Mucosa of stomach (tissue), 1 donor: ENCODE data around the gene TRAF2.

Experiments
- H3K27me3 ChIP-seq: one replicate; pipeline ENCODE4 v1.7.0; 2013; ENCODE audit warnings: mild to moderate bottlenecking, low read length; ENCODE audit not compliant: control insufficient read depth, insufficient read depth
- H3K36me3 ChIP-seq: one replicate; pipeline ENCODE4 v1.7.0; 2013; ENCODE audit warnings: low read length; ENCODE audit not compliant: control insufficient read depth, insufficient read depth
- H3K4me1 ChIP-seq: one replicate; pipeline ENCODE4 v1.7.0; 2013; ENCODE audit warnings: mild to moderate bottlenecking, low read length; ENCODE audit not compliant: control insufficient read depth, insufficient read depth
- H3K4me3 ChIP-seq: one replicate; pipeline ENCODE4 v1.7.0; 2013; ENCODE audit warnings: low read length
- H3K9ac ChIP-seq: one replicate; pipeline ENCODE4 v1.7.0; 2013; ENCODE audit warnings: mild to moderate bottlenecking, low read length, moderate library complexity
- H3K9me3 ChIP-seq: one replicate; pipeline ENCODE4 v1.7.0; 2013; ENCODE audit warnings: mild to moderate bottlenecking, low read length, moderate library complexity; ENCODE audit not compliant: control insufficient read depth
- donor health status: Pancreatic carcinoma.

Gene TRAF2

DNA sequence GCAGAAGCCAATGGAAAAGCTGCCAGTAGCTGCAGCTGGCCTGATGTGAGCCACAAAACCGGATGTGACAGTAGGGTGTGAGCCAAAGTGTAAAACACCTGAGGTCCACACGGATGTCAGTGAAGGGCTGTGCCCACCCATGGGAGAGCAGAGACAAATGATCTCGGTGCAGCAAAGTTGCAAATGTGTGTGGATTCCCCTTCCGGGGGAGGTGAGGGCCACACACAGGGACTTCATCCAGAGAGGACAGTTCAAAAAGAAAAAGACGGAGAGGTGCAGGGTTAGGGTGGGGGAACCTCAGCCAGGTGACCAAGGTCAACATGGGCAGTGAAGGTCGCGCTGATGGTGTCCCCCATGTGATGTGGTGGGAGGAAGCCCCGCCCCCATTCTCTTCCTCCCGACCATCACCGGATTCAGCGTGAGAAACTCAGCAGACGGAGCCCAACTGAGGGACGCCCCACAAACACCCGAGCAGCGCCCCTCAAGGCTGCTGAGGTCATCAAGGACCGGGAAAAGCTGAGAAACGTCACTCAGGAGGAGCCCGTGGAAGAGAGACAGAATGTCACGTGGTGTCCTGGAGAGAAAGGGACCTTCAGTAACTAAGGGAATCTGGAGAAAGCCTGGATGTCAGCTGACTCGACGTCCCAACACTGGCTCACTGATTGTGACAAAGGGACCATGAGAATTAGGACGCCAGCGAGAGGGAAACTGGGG is 79.6 kb downstream of the TRAF2 start:
- peaks cover 11% of the 10 kb centered on the region for H3K27me3 ChIP-seq
- H3K36me3 ChIP-seq: no peaks in the 10 kb centered on the region
- no peak overlapping the region for H3K4me3 ChIP-seq
- H3K4me1 ChIP-seq: peaks cover 11% of the 10 kb centered on the region
- H3K9ac ChIP-seq: no peak overlapping the region
- H3K9me3 ChIP-seq: no peaks in the 10 kb centered on the region

DNA sequence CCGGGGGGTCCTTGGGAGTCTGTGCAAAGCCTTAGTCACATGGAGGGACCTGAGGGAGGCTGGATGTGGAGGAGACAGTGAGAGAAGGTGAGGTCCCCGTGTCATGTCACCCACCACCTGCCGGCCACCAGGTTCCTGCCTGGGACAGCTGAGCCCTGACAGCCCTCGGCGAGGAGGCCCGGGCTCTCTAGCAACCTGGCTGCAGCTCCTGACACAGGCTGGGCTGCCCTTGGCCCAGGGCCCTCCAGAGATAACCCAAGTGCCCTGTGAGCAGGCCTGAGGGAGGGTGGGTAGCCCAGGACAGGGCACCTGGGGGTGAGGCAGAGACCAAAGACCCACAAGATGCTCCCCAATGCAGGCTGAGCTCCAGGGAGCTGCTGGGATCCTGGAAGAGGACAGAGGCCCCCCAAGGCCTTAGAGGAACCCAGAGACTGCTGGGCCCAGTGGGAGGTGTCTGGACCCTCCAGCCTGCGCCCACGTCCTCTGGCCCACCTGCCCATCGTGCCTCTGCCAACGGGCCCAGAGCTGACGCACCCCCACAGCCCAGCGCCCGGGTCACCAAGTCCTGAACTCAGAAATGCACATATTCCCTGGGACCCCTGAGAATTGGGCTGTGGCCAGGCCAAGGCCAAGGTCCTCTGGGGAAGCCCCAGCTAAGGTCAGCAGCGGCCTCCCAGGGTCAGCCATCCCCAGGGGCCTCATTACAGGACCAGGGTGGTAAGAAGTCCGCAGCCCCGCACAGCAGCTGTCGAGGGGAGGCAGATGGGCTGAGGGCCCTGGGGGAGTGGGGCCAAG is 82.2 kb downstream of the TRAF2 start:
- H3K9ac ChIP-seq: no peak overlapping the region
- peaks cover 11% of the 10 kb centered on the region for H3K4me1 ChIP-seq
- no peaks in the 10 kb centered on the region for H3K36me3 ChIP-seq
- H3K9me3 ChIP-seq: no peaks in the 10 kb centered on the region
- H3K4me3 ChIP-seq: no peak overlapping the region
- H3K27me3 ChIP-seq: peaks cover 11% of the 10 kb centered on the region

DNA sequence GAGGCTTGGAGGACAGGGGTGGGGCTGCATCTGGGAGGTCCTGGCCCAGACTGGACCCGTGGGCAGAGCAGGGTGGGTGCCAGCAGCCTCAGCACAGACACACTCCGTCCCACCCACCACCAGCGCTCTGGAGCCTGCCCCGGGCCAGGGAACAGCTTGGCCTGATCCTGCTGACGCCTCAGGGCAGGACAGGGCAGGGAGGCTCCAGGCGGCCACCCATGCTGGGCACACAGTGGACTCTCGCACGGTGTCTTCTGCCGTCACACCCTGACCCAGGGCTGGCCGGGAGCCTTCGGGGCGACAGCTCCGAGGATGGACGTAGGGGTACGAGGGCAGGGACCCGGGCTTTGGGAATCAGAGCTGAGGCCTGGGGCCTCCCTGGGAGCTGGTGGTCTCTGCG is 82.8 kb downstream of the TRAF2 start:
- H3K27me3 ChIP-seq: peaks cover 11% of the 10 kb centered on the region
- H3K36me3 ChIP-seq: no peaks in the 10 kb centered on the region
- peaks cover 8% of the 10 kb centered on the region for H3K4me1 ChIP-seq
- H3K9ac ChIP-seq: no peak overlapping the region
- H3K9me3 ChIP-seq: no peaks in the 10 kb centered on the region
- H3K4me3 ChIP-seq: no peak overlapping the region

DNA sequence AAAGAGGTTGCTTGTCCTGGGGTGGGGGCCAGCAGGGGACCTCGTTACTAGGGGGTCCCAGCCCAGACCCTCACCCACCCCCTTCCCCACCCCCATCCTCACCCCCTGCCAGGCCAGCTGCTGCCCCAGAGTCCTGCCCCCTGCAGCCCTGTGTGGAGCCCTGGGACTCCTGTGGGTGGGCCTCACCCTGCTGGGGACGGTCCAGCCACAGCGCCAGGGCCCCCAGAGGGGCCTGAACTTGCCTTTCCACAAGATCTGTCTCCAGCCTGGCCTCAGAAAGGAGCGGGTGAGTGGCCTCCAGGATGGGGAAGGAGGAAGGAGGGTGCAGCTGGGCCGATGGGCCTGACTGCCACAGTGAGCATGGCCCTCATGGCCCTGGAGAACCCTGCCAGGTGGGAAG is 83.5 kb downstream of the TRAF2 start:
- Histone ChIP-seq H3K4me1 (peaks cover 2% of the 10 kb centered on the region), H3K9ac (no peak overlapping the region), H3K27me3 (peaks cover 11% of the 10 kb centered on the region), H3K4me3 (no peak overlapping the region), H3K9me3 (no peaks in the 10 kb centered on the region), H3K36me3 (no peaks in the 10 kb centered on the region)

DNA sequence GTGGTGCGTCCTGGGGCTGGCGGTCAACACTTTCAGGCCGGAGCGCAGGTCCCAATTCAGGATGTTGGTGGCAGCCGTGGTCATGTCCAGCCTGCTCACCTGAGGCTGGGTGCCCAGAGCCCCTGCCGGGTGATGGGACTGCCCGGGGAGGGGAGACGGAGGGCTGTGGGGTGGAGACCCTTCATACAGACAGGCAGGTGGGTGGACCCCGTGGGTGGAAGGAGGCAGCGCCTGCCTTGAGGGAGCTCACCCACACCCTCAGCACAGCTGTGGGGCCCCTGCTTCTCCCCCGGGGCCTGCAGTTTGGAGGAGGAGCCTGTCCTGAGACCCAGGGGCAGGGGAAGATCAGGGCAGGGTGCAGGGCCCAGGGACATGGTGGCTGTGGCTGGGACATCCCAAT is 84.0 kb downstream of the TRAF2 start:
- H3K36me3 ChIP-seq: no peaks in the 10 kb centered on the region
- H3K27me3 ChIP-seq: peaks cover 11% of the 10 kb centered on the region
- H3K9ac ChIP-seq: no peak overlapping the region
- no peak overlapping the region for H3K4me3 ChIP-seq
- H3K9me3 ChIP-seq: no peaks in the 10 kb centered on the region
- peaks cover 6% of the 10 kb centered on the region for H3K4me1 ChIP-seq

DNA sequence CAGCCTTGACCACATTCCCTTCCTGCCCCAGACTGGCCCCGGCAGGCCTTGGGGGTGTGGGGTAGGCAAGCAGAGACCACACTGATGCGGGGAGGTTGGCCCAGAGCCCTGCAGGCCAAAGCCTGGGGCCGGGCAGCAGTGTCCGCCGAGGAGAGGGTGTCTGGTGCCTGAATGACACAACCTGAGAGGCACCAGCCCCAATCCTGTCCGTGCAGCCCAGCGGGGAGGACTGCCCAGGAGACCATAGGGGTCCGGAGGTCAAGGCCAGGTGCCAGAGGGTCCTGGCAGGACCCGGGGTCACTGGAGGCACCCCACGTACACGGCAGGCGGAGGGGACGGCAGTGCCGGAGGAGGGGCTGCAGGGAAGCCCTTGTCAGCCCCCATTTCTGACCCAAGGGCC is 85.4 kb downstream of the TRAF2 start:
- H3K36me3 ChIP-seq: no peaks in the 10 kb centered on the region
- H3K27me3 ChIP-seq: peaks cover 5% of the 10 kb centered on the region
- no peak overlapping the region for H3K9ac ChIP-seq
- H3K9me3 ChIP-seq: no peaks in the 10 kb centered on the region
- no peak overlapping the region for H3K4me3 ChIP-seq
- H3K4me1 ChIP-seq: peaks cover 13% of the 10 kb centered on the region

DNA sequence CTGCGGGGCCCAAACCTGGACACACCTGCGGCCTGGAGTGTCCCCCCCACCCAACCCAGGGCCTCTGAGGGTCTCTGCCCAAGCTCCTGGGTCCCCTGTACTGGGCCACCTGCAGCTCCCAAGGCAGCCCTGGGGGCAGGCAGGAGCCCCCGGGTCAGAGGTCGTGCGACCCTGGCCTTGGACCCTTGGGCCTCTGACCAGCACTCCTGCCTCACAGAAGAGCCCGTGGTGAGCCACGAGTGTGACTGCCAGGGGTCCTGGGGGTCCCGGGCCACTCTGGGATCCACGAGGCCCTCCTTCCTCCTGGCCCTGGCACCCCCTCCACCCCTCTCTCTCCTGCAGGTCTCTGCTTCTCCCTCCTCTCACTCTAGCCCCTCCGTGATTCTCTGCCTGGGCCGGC is 86.0 kb downstream of the TRAF2 start:
- Histone ChIP-seq H3K9ac (no peak overlapping the region), H3K27me3 (peaks cover 5% of the 10 kb centered on the region), H3K36me3 (no peaks in the 10 kb centered on the region), H3K9me3 (no peaks in the 10 kb centered on the region), H3K4me1 (peaks cover 13% of the 10 kb centered on the region), H3K4me3 (no peak overlapping the region)

DNA sequence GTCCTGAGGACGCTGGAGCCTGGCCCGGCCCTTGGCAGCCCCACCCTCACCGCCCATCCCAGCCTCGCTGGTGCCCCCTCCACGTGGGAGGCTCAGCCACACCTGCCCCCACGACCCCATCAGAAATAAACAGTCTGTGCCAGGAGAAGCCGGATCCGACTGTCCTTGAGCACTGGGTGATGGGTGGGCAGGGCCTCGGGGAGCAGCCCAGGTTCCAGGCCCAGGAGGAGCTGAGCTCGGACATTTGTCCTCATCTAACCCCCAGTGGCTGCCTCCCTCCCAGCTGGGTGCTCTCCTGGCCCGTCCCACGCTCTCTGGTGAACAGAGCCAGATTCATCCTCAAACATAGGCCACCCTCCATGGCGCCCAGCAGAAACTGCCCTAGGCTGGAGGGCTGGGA is 86.4 kb downstream of the TRAF2 start:
- Histone ChIP-seq H3K4me3 (no peak overlapping the region), H3K4me1 (peaks cover 16% of the 10 kb centered on the region), H3K9me3 (no peaks in the 10 kb centered on the region), H3K36me3 (no peaks in the 10 kb centered on the region), H3K27me3 (peaks cover 5% of the 10 kb centered on the region), H3K9ac (no peak overlapping the region)

DNA sequence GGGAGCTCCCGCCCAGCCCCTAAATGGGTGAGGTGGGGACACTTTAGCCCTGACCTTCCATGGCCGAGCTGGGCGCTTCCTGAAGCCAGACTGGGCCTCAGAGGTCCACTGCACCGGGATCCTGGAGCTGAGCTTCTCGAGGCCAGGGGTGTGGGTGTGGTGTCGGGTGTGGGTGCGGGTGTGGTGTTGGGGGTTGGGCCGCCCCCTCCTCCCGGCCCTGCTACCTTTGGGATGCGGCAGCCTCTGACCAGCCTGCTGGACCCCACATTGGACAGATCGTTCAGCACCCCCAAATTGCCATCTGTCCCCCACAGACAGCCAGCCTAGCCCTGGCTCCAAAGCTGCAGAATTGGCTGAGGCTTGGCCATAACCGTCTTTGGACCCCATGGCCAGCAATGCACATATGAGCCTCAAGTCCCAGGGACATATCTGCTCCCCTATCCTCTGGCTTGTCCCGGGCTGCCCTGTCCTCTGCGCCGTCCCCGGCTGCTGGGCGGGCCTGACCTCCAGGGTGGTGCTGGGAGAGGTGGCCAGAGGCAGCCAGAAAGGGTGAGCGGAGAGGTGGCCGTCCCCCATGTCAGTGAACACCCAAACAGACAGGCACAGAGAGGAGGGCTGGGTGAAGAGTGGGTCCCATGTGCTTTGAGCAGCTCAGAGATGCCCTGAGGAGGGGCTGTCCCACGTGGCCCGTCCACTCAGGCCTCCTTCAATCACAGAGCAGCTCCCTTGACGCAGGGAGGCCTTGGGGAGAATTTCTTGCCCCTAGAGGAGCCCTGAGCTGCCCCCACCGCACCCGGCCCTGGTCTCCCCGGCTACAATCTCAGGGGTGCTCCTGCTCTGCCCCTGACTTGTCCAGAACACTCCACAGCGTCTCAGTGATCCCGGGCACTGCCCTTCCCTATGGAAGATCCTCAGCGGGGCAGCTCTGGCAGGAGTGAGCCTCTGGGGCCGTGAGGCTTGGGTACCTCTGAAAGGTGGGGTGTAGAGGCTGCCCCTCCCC is 87.6 kb downstream of the TRAF2 start:
- Histone ChIP-seq H3K9ac (no peak overlapping the region), H3K27me3 (peaks cover 5% of the 10 kb centered on the region), H3K4me3 (no peak overlapping the region), H3K4me1 (peaks cover 19% of the 10 kb centered on the region), H3K36me3 (no peaks in the 10 kb centered on the region), H3K9me3 (no peaks in the 10 kb centered on the region)

DNA sequence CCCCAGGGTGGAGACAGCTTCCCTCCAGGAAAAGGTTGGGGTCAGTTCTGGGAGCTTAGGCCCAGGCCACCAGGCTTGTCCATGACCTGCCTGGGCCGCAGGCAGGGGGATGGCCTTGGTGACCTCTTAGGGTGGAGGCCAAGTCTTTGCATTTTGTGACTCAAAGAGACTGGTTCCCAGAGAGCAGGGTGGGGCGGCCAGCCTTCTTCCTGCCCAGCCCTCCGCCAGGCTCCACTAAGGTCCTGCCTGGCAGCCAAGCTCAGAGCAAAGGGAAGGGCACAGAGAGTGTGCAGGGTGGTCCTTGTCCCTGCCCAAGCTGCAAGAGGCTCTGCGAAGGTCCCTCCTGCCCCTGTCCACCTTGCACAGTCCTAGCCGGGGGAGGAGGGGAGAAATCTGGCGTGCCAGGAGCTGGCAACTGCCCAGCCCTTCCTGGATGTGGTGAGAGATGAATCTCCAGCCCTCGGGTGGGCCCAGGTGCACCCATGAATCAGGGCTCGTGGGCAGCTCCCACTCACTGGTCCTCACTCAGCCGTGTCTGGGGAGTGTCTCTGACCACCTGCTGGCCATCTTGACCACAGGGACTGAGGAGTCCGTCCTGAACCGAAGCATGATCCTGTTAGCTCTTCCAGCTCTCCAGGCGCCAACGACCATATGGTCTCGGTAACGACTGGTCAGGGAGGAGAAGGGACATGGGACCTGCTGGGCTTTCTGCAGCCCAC is 88.7 kb downstream of the TRAF2 start:
- Histone ChIP-seq H3K36me3 (no peaks in the 10 kb centered on the region), H3K9ac (no peak overlapping the region), H3K9me3 (no peaks in the 10 kb centered on the region), H3K4me1 (peaks cover 19% of the 10 kb centered on the region), H3K27me3 (peaks cover 5% of the 10 kb centered on the region), H3K4me3 (no peak overlapping the region)

DNA sequence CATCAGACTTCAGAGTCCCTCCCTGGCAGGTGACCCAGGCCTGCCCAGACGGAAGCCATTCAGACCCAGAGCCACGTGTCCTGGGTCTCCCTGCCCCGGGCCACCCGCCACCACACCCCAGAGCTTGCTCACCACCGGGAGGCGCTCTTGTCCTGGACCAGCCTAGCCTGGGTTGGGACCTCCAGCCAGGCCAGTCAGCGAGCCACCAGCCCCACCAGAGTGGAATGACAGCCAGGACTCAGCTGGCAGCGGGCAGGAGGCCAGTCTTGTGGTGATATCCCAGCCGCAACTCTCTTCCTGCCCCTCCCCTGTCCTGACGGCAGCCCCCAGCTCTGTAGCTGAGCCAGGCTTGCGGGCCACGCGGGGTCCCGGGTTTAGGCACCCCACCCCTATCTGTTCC is 89.3 kb downstream of the TRAF2 start:
- no peak overlapping the region for H3K4me3 ChIP-seq
- no peak overlapping the region for H3K9ac ChIP-seq
- no peaks in the 10 kb centered on the region for H3K36me3 ChIP-seq
- peaks cover 19% of the 10 kb centered on the region for H3K4me1 ChIP-seq
- H3K9me3 ChIP-seq: no peaks in the 10 kb centered on the region
- peaks cover 4% of the 10 kb centered on the region for H3K27me3 ChIP-seq
